HuH-7.5 (cell line): ENCODE measurements around the gene SEL1L2.
"Not testable (repeated sequence)": the region's sequence is repeated elsewhere in the genome, so short reads cannot be mapped to it uniquely, and the experiment has no call there.

Experiments
- DNase-seq: peaks from one replicate; pipeline ENCODE4 v3.0.0; 2011; ENCODE audit warnings: low spot score

The SEL1L2 gene

GRCh38 chr20:13990465-13990864 lies at the start of gene SEL1L2:
Gene SEL1L2, minus strand, starts transcription at chr20:13990614. Its CDS starts 80 bp downstream, at chr20:13990534.
- DNase-seq: no peak

GRCh38 chr20:14036567-14036966 lies 46.2 kb upstream of the SEL1L2 start:
- no peak for DNase-seq

GRCh38 chr20:14033310-14033709 lies 42.9 kb upstream of the SEL1L2 start:
- DNase-seq: no peak

- no peak for DNase-seq
These were observed 40.6 kb upstream of the SEL1L2 start for GRCh38 chr20:14030991-14031390.

- no peak for DNase-seq
These were observed 22.3 kb upstream of the SEL1L2 start for GRCh38 chr20:14012671-14013070.

GRCh38 chr20:14009208-14009607 lies 18.8 kb upstream of the SEL1L2 start:
- no peak for DNase-seq

GRCh38 chr20:14005996-14006395 lies 15.6 kb upstream of the SEL1L2 start:
- no peak for DNase-seq

- DNase-seq: no peak
These were observed 10.5 kb upstream of the SEL1L2 start for GRCh38 chr20:14000917-14001316.

- DNase-seq: peak; percentile 43
These were observed 5.9 kb upstream of the SEL1L2 start for GRCh38 chr20:13996265-13996664.

- DNase-seq: peak; percentile 65
These were observed 5.4 kb upstream of the SEL1L2 start for GRCh38 chr20:13995841-13996240.

GRCh38 chr20:13995086-13995665 lies 4.8 kb upstream of the SEL1L2 start, which contains the start of gene MACROD2:
Gene MACROD2, plus strand, starts transcription at chr20:13995516.
- peak; percentile 92 for DNase-seq

GRCh38 chr20:13991955-13992354 lies 1.5 kb upstream of the SEL1L2 start:
- not testable (repeated sequence) for DNase-seq

- DNase-seq: no peak
These were observed 897 bp upstream of the SEL1L2 start for GRCh38 chr20:13991311-13991710.

GRCh38 chr20:13984211-13984610 lies 6.2 kb downstream of the SEL1L2 start:
- DNase-seq: no peak

GRCh38 chr20:13960525-13960924 lies 29.9 kb downstream of the SEL1L2 start:
- no peak for DNase-seq

GRCh38 chr20:13960119-13960518 lies 30.3 kb downstream of the SEL1L2 start:
- no peak for DNase-seq

GRCh38 chr20:13953227-13953626 lies 37.2 kb downstream of the SEL1L2 start:
- no peak for DNase-seq

- no peak for DNase-seq
These were observed 42.7 kb downstream of the SEL1L2 start for GRCh38 chr20:13947719-13948118.

- no peak for DNase-seq
These were observed 49.4 kb downstream of the SEL1L2 start for GRCh38 chr20:13941031-13941430.

GRCh38 chr20:13936781-13937576 lies 53.4 kb downstream of the SEL1L2 start:
- no peak for DNase-seq

- no peak for DNase-seq
These were observed 55.2 kb downstream of the SEL1L2 start for GRCh38 chr20:13934992-13935894.

GRCh38 chr20:13930281-13930680 lies 60.1 kb downstream of the SEL1L2 start:
- no peak for DNase-seq

GRCh38 chr20:13929836-13930235 lies 60.6 kb downstream of the SEL1L2 start:
- no peak for DNase-seq
